Measurements from ENCODE around the gene PGAP3. TPM values are rescaled to one million over a fixed set of nuclear protein-coding genes. Genes with fewer than 3 reads are reported as not detected.

The PGAP3 gene
- total RNA-seq, 4 donors from 2014 or later = 4.6 to 24.8 (median 19.5) TPM

DNA sequence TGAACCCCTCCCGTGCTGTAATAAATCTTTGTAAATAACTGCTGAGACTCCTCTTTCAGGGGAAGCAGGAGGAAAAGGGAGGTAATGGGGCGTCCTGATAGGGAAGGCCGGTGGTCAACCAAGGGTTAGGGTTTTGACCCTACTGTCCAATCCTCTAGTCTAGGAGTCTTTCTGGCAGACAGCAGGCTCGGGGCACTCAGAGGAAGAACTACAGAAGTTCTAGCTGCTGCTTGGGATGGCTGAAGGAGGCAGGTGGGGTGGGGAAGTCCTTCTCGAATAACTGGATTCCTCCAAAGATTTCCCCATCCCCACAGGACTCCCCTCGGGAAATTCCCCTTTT lies 51.3 kb downstream of the PGAP3 start:
- H3K27ac ChIP-seq = peak overlapping the region; percentile 89 to 93
- intact Hi-C loops (cut with DNase I; ENCODE audit: low total_unique reads) = loop anchor here (10.0 kb wide), 1 partner anchor 48 kb away; the partner anchor contains the start of gene PGAP3
- no peak for DNase-seq
- H3K27me3 ChIP-seq = no peaks in the 10 kb centered on the region
- H3K4me3 ChIP-seq = peak overlapping the region; percentile 59 to 88
- TF ChIP-seq, protein P1, sequence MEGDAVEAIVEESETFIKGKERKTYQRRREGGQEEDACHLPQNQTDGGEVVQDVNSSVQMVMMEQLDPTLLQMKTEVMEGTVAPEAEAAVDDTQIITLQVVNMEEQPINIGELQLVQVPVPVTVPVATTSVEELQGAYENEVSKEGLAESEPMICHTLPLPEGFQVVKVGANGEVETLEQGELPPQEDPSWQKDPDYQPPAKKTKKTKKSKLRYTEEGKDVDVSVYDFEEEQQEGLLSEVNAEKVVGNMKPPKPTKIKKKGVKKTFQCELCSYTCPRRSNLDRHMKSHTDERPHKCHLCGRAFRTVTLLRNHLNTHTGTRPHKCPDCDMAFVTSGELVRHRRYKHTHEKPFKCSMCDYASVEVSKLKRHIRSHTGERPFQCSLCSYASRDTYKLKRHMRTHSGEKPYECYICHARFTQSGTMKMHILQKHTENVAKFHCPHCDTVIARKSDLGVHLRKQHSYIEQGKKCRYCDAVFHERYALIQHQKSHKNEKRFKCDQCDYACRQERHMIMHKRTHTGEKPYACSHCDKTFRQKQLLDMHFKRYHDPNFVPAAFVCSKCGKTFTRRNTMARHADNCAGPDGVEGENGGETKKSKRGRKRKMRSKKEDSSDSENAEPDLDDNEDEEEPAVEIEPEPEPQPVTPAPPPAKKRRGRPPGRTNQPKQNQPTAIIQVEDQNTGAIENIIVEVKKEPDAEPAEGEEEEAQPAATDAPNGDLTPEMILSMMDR (IDR thresholded peaks at IDR 0.05) = no peak
- TF ChIP-seq POLR2A (IDR thresholded peaks at IDR 0.05) = no peak
- H3K36me3 ChIP-seq = no peaks in the 10 kb centered on the region
- H3K9me3 ChIP-seq = no peaks in the 10 kb centered on the region
- peaks cover 7 to 19% of the 10 kb centered on the region in 2 donors for H3K4me1 ChIP-seq

DNA sequence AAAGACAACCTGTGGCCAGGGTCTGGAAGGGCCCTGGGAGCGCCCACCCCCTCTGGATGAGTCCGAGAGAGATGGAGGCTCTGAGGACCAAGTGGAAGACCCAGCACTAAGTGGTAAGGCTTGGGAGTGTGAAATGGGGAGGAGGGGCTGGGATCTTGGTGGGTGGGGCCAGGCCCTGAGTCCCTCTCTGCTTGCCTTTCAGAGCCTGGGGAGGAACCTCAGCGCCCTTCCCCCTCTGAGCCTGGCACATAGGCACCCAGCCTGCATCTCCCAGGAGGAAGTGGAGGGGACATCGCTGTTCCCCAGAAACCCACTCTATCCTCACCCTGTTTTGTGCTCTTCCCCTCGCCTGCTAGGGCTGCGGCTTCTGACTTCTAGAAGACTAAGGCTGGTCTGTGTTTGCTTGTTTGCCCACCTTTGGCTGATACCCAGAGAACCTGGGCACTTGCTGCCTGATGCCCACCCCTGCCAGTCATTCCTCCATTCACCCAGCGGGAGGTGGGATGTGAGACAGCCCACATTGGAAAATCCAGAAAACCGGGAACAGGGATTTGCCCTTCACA lies 52.2 kb downstream of the PGAP3 start:
- no peak for DNase-seq
- TF ChIP-seq, protein P1 (IDR thresholded peaks at IDR 0.05) = no peak
- TF ChIP-seq POLR2A (IDR thresholded peaks at IDR 0.05) = no peak
- H3K9me3 ChIP-seq = no peaks in the 10 kb centered on the region
- H3K27me3 ChIP-seq = no peaks in the 10 kb centered on the region
- H3K4me3 ChIP-seq = no peak overlapping the region
- H3K36me3 ChIP-seq = no peaks in the 10 kb centered on the region
- intact Hi-C loops (cut with DNase I; ENCODE audit: low total_unique reads) = loop anchor here (10.0 kb wide), 1 partner anchor 49 kb away; the partner anchor contains the start of gene PGAP3
- H3K27ac ChIP-seq = peak overlapping the region in 1 of 2 donors; percentile 93
- H3K4me1 ChIP-seq = peaks cover 7 to 19% of the 10 kb centered on the region in 2 donors

GRCh38 chr17:39634384-39634871 lies 53.4 kb downstream of the PGAP3 start:
- TF ChIP-seq, protein P1 (IDR thresholded peaks at IDR 0.05) = peak; percentile 46 to 77 (median 66)
- no peak for TF ChIP-seq POLR2A (IDR thresholded peaks at IDR 0.05)
- Histone ChIP-seq H3K4me1 (peaks cover 7 to 19% of the 10 kb centered on the region in 2 donors), H3K27me3 (no peaks in the 10 kb centered on the region), H3K9me3 (no peaks in the 10 kb centered on the region), H3K36me3 (no peaks in the 10 kb centered on the region), H3K27ac (no peak overlapping the region), H3K4me3 (no peak overlapping the region)
- intact Hi-C loops (cut with DNase I; ENCODE audit: low total_unique reads) = loop anchor here (10.0 kb wide), 1 partner anchor 50 kb away; the partner anchor contains the start of gene PGAP3
- no peak for DNase-seq

GRCh38 chr17:39633570-39634183 lies 54.2 kb downstream of the PGAP3 start:
- TF ChIP-seq, protein P1 (IDR thresholded peaks at IDR 0.05) = no peak
- no peak for TF ChIP-seq POLR2A (IDR thresholded peaks at IDR 0.05)
- no peak for DNase-seq
- no peak overlapping the region for H3K27ac ChIP-seq
- no peaks in the 10 kb centered on the region for H3K27me3 ChIP-seq
- H3K36me3 ChIP-seq = no peaks in the 10 kb centered on the region
- peaks cover 7 to 17% of the 10 kb centered on the region in 2 donors for H3K4me1 ChIP-seq
- H3K9me3 ChIP-seq = no peaks in the 10 kb centered on the region
- intact Hi-C loops (cut with DNase I; ENCODE audit: low total_unique reads) = loop anchor here (10.0 kb wide), 1 partner anchor 51 kb away; the partner anchor contains the start of gene PGAP3
- no peak overlapping the region for H3K4me3 ChIP-seq

Data from uterus (tissue), 4 donors.